ENCODE data around the gene CTLA4. TPM values are rescaled to one million over a fixed set of nuclear protein-coding genes. Genes with fewer than 3 reads are reported as not detected.

Gene CTLA4
- total RNA-seq (2011; cell fraction: chromatin; rRNA removed; ENCODE audit: low replicate concordance), result not detected in 2 replicates
- not detected in 2 replicates for total RNA-seq (2011; cell fraction: nucleolus; rRNA removed)
- not detected in 2 replicates for total RNA-seq (2011; cell fraction: nucleoplasm; rRNA removed)
- total RNA-seq (2014; rRNA removed) (not detected in 2 replicates), total RNA-seq (2014; rRNA removed; fragmentation: Illumina TruSeq; extraction: Trizol) (0.22 TPM in 1 of 2 replicates, not detected in the other), total RNA-seq (2015; rRNA removed; fragmentation: Illumina TruSeq; extraction: Trizol) (0.11 TPM in 1 of 2 replicates, not detected in the other), total RNA-seq (2021) (0.11 and 0.40 TPM in 2 replicates), polyA plus RNA-seq (2011; rRNA removed) (not detected in 2 replicates), polyA plus RNA-seq (2014; fragmentation: Illumina TruSeq; extraction: Trizol) (0.10 and 0.11 TPM in 2 replicates), polyA plus RNA-seq (2014; fragmentation: Nextera tagmentation; extraction: Ambion mirVana) (under 1 TPM in 1 of 2 experiments, not detected in 1; 0.10 TPM), polyA plus RNA-seq (2014; rRNA removed) (0.08 and 0.17 TPM in 2 replicates), polyA minus RNA-seq (2011; rRNA and poly(A)+ RNA removed) (not detected in 2 replicates), Bru-seq, nascent RNA (not detected), BruChase-seq, experiment 1, labeled RNA remaining after a 2-hour chase (percentile 22 among the genes with signal in this experiment), BruChase-seq, experiment 2, labeled RNA remaining after a 6-hour chase (percentile 20 among the genes with signal in this experiment)
- polyA plus RNA-seq (2011; cell fraction: cytosol; rRNA removed), result not detected in 2 replicates
- not detected in 2 replicates for polyA plus RNA-seq (2011; cell fraction: nucleus; rRNA removed)
- 0.46 TPM in 1 of 2 replicates, not detected in the other for polyA plus RNA-seq (2012)
- polyA minus RNA-seq (2011; cell fraction: cytosol; rRNA and poly(A)+ RNA removed), result not detected in 2 replicates
- not detected in 2 replicates for polyA minus RNA-seq (2011; cell fraction: nucleus; rRNA and poly(A)+ RNA removed)
- long read RNA-seq, experiment 1, result 0 reads
- long read RNA-seq, experiment 2, result 0 reads
- long read RNA-seq, experiment 3, result 0 reads

- FAIRE-seq (no peak), DNase-seq (ENCODE audit: extremely low read depth in 1 of 4, low spot score in 3 of 4) (no peak), ATAC-seq (no peak)
- no TSS peak for BruUV-seq (replicated peaks)
- TF ChIP-seq ZNF175 (CRISPR knock-in tag; IDR thresholded peaks at IDR 0.05; ENCODE audit: low read depth) (no peak), MTF1 (CRISPR knock-in tag; IDR thresholded peaks at IDR 0.05; ENCODE audit: borderline replicate concordance) (no peak), ZBTB12 (CRISPR knock-in tag; IDR thresholded peaks at IDR 0.05) (no peak)
- Histone ChIP-seq H3K27me3 (ENCODE audit: control insufficient read depth in 2 of 2, insufficient read depth in 2 of 2, low read length in 2 of 2) (no peaks in the 10 kb centered on the region), H3K9ac (ENCODE audit: insufficient read depth in 1 of 2, low read depth in 2 of 2, low read length in 2 of 2) (no peak within 1 kb of the TSS), H3K4me2 (ENCODE audit: insufficient read depth, low read length) (no peak within 1 kb of the TSS), H2AFZ (ENCODE audit: low read depth, low read length) (no peak within 1 kb of the TSS), H3K36me3 (ENCODE audit: control insufficient read depth, insufficient read depth, low read length) (no peaks in the 10 kb centered on the region), H3K27ac (ENCODE audit: extremely low read depth, low read depth, low read length) (no peak within 1 kb of the TSS), H4K20me1 (replicated peaks; ENCODE audit: control insufficient read depth, insufficient read depth, low read length) (no peaks in the 10 kb centered on the region), H3K4me3 (no peak within 1 kb of the TSS), H3K9me3 (replicated peaks; ENCODE audit: control insufficient read depth, insufficient read depth, low read depth, low read length) (no peaks in the 10 kb centered on the region), H3K4me1 (replicated peaks in 1 of 2; ENCODE audit: control insufficient read depth in 2 of 2, insufficient read depth in 2 of 2, low read length in 2 of 2) (no peaks in the 10 kb centered on the region), H3K79me2 (ENCODE audit: control insufficient read depth, insufficient read depth, low read length) (no peaks in the 10 kb centered on the region), H3K9me1 (ENCODE audit: control insufficient read depth, insufficient read depth, low read length) (no peaks in the 10 kb centered on the region)
- ChIA-PET CTCF (ENCODE audit: low intra/inter-chr PET ratio) (no interaction called here), POLR2A (interaction anchor here (0.5 to 0.8 kb wide), 2 partner anchors 12 to 21 kb away, joined by 3 read pairs; no protein-coding TSS in a partner anchor)
- intact Hi-C loops (cut with micrococcal nuclease) (no loop called here), in situ Hi-C loops (cut with MboI) (no loop called here)
- 4% methylated on average over 6 of the region's 6 CpGs for WGBS (ENCODE audit: insufficient coverage, low coverage, missing lambda C conversion rate)
These were observed at the start of gene CTLA4 for GRCh38 chr2:203867561-203868200. TSS of gene CTLA4 (plus strand) at chr2:203867771. CDS start at chr2:203867943, 172 bp downstream.
